GM10847 (cell line): ENCODE measurements around the gene ITPR1.

Experiments
- POLR2A ChIP-seq: IDR thresholded peaks from 2 replicates; pipeline ENCODE4 v1.6.1; 2011; ENCODE audit not compliant: insufficient read length; ENCODE audit errors: extremely low read depth

ITPR1 gene

GRCh38 chr3:4515916-4516579 lies 22.9 kb downstream of the ITPR1 start:
- no peak for TF ChIP-seq POLR2A

GRCh38 chr3:4517093-4517492 lies 23.9 kb downstream of the ITPR1 start:
- TF ChIP-seq POLR2A: no peak

GRCh38 chr3:4517643-4518311 lies 24.6 kb downstream of the ITPR1 start:
- TF ChIP-seq POLR2A: no peak

GRCh38 chr3:4520033-4520816 lies 27.1 kb downstream of the ITPR1 start:
- no peak for TF ChIP-seq POLR2A

- TF ChIP-seq POLR2A: no peak
Observed at GRCh38 chr3:4522947-4523346, 29.8 kb downstream of the ITPR1 start.

- TF ChIP-seq POLR2A: no peak
Observed at GRCh38 chr3:4523710-4524698, 30.9 kb downstream of the ITPR1 start.

- no peak for TF ChIP-seq POLR2A
Observed at GRCh38 chr3:4525560-4526223, 32.5 kb downstream of the ITPR1 start.

GRCh38 chr3:4528320-4528719 lies 35.2 kb downstream of the ITPR1 start:
- TF ChIP-seq POLR2A: no peak

- no peak for TF ChIP-seq POLR2A
Observed at GRCh38 chr3:4528819-4529600, 35.9 kb downstream of the ITPR1 start.

GRCh38 chr3:4529876-4530588 lies 36.9 kb downstream of the ITPR1 start:
- TF ChIP-seq POLR2A: no peak

GRCh38 chr3:4531478-4532025 lies 38.4 kb downstream of the ITPR1 start:
- TF ChIP-seq POLR2A: no peak

- no peak for TF ChIP-seq POLR2A
Observed at GRCh38 chr3:4532535-4533112, 39.5 kb downstream of the ITPR1 start.
